SU-DHL-6 (cell line): ENCODE measurements around the gene ANXA6.
"Not testable (repeated sequence)": the region's sequence is repeated elsewhere in the genome, so short reads cannot be mapped to it uniquely, and the experiment has no call there.

Experiments
- CTCF ChIP-seq: fragments of 200-600 bp; sonication (generic); IDR thresholded peaks from one replicate; pipeline ENCODE4 v1.5.1; 2017; ENCODE audit warnings: antibody characterized with exemption, mild to moderate bottlenecking, low read length, moderate library complexity; ENCODE audit not compliant: insufficient read depth, poor library complexity, severe bottlenecking
- EZH2phosphoT487 ChIP-seq: fragments of 200-600 bp; sonication (generic), shearing (Covaris generic); conservative IDR thresholded peaks from 2 replicates; pipeline ENCODE4 v1.6.1; 2018; ENCODE audit warnings: mild to moderate bottlenecking, antibody characterized with exemption, low read length, moderate library complexity, mixed read lengths

- TF ChIP-seq CTCF, EZH2phosphoT487: not testable (repeated sequence)
These were observed 18.7 kb upstream of the ANXA6 start for GRCh38 chr5:151176268-151176667.
